Transverse colon (tissue), 4 donors: ENCODE results near the gene SCARF1. TPM values are rescaled to one million over a fixed set of nuclear protein-coding genes. Genes with fewer than 3 reads are reported as not detected.

Experiments
- DNase-seq: peaks from one replicate; pipeline ENCODE4 v3.0.0-alpha.2; 2019
- H3K27ac ChIP-seq, 4 donors: fragments of 200-600 bp; sonication (generic); 2 replicates each; pipeline ENCODE4 v1.5.1; 2016 to 2018; ENCODE audit warnings: inconsistent platforms in 4 of 4
- H3K27me3 ChIP-seq: fragments of 200-600 bp; sonication (generic); 2 replicates; pipeline ENCODE4 v1.5.1; 2017; ENCODE audit warnings: inconsistent platforms
- H3K36me3 ChIP-seq, 4 donors: fragments of 200-600 bp; sonication (generic); 2 replicates each; pipeline ENCODE4 v1.5.1; 2017 to 2019; ENCODE audit warnings: inconsistent platforms in 4 of 4
- H3K4me1 ChIP-seq, 4 donors: fragments of 200-600 bp; sonication (generic); 2 replicates each; pipeline ENCODE4 v1.5.1; 2017 to 2020; ENCODE audit warnings: inconsistent platforms in 4 of 4
- H3K4me3 ChIP-seq, 4 donors: fragments of 200-600 bp; sonication (generic); 1 replicate in 1 of 4; 2 replicates in 3 of 4; pipeline versions ENCODE4 v1.5.1 to v1.6.1; 2017 to 2019; ENCODE audit warnings: inconsistent platforms in 4 of 4
- H3K9me3 ChIP-seq, 2 donors: fragments of 200-600 bp; sonication (generic); 2 replicates each; pipeline ENCODE4 v1.5.1; 2017 to 2019; ENCODE audit warnings: inconsistent platforms in 2 of 2
- CTCF ChIP-seq, 5 experiments: fragments of 200-600 bp in 3 of 5; fragments of 450-650 bp in 2 of 5; sonication (generic) in 3 of 5; IDR thresholded peaks; 1 replicate in 2 of 5; 2 replicates in 3 of 5; pipeline ENCODE4 v1.5.1; 2016 to 2017; ENCODE audit warnings: antibody characterized with exemption in 5 of 5, inconsistent platforms in 3 of 5, mild to moderate bottlenecking in 2 of 5, moderate library complexity in 1 of 5
- EP300 ChIP-seq: sonication (generic); formaldehyde crosslinking; IDR thresholded peaks from one replicate; pipeline ENCODE4 v1.6.1; 2017; ENCODE audit warnings: antibody characterized with exemption, low read depth
- POLR2A ChIP-seq: fragments of 450-650 bp; IDR thresholded peaks from one replicate; pipeline ENCODE4 v1.6.1; 2016; ENCODE audit warnings: antibody characterized with exemption, mild to moderate bottlenecking, moderate library complexity
- POLR2AphosphoS5 ChIP-seq, 3 donors: sonication (generic); formaldehyde crosslinking; IDR thresholded peaks; one replicate each; pipeline ENCODE4 v1.6.1; 2016; ENCODE audit warnings: antibody characterized with exemption in 3 of 3
- WGBS, 2 donors: methylation state at CpG; one replicate each; pipeline ENCODE4 v1.1.5; 2018; ENCODE audit warnings: low coverage in 1 of 2; 5-methylcytosine and 5-hydroxymethylcytosine counted together
- in situ Hi-C, 4 donors: fragments of 200-750 bp; cut with MboI; loops; one replicate each; pipeline versions ENCODE4 v1.15.0 to v1.15.1; 2017; ENCODE audit warnings: low sequenced_read_pairs in 3 of 4, low pct_ligation_motif_present in 1 of 4, low pct_unique_long_range_greater_than_20kb in 1 of 4
- intact Hi-C: fragments of 100-400 bp; cut with DNase I; formaldehyde crosslinking; loops from one replicate; pipeline ENCODE4 v1.15.1; 2023; ENCODE audit warnings: low total_unique reads
- total RNA-seq, 4 donors: library from RNA; depleted of rRNA; stranded (reverse); fragments of >200 nt; gene quantifications; one replicate each; pipeline ENCODE4 v1.1.0, GENCODE V29; 2016

SCARF1 gene
- total RNA-seq, 4 donors from 2014 or later: 11.2 to 63.2 (median 16.3) TPM

GRCh38 chr17:1617620-1618174, 27.8 kb downstream of the SCARF1 start:
- no peaks in the 10 kb centered on the region for H3K36me3 ChIP-seq
- DNase-seq: peak; percentile 82

GRCh38 chr17:1616101-1616500, 29.4 kb downstream of the SCARF1 start:
- Histone ChIP-seq H3K27ac (no peak overlapping the region), H3K9me3 (no peaks in the 10 kb centered on the region), H3K4me1 (peaks cover 0 to 14% (median 9%) of the 10 kb centered on the region in 4 donors), H3K36me3 (no peaks in the 10 kb centered on the region), H3K4me3 (no peak overlapping the region), H3K27me3 (no peaks in the 10 kb centered on the region)
- intact Hi-C loops (no loop called here), in situ Hi-C loops (no loop called here)
- no peak for TF ChIP-seq CTCF (IDR thresholded peaks at IDR 0.05)
- no peak for TF ChIP-seq EP300
- no peak for TF ChIP-seq POLR2A
- no peak for TF ChIP-seq POLR2AphosphoS5 (IDR thresholded peaks at IDR 0.05)
- 85 to 93% methylated on average over 4 to 13 of the region's 13 CpGs for WGBS, 2 donors
- DNase-seq: no peak

More at GRCh38 chr17:1617620-1618174, 27.8 kb downstream of the SCARF1 start:
- peak overlapping the region; percentile 64 to 80 (median 76) for H3K27ac ChIP-seq
- in situ Hi-C loops: no loop called here
- peaks cover 0 to 18% (median 11%) of the 10 kb centered on the region in 4 donors for H3K4me1 ChIP-seq
- intact Hi-C loops: no loop called here
- TF ChIP-seq POLR2A: peak; percentile 22
- TF ChIP-seq EP300: no peak
- peak in 2 of 3 donors; percentile 35 to 38 for TF ChIP-seq POLR2AphosphoS5 (IDR thresholded peaks at IDR 0.05)
- TF ChIP-seq CTCF (IDR thresholded peaks at IDR 0.05): peak in 4 of 5 experiments; percentile 12 to 41 (median 17)
- H3K4me3 ChIP-seq: no peak overlapping the region
- 22 to 42% methylated on average over 5 to 20 of the region's 20 CpGs for WGBS, 2 donors
- H3K9me3 ChIP-seq: no peaks in the 10 kb centered on the region
- H3K27me3 ChIP-seq: no peaks in the 10 kb centered on the region

GRCh38 chr17:1612400-1612799, 33.1 kb downstream of the SCARF1 start:
- Histone ChIP-seq H3K27ac (no peak overlapping the region), H3K4me3 (no peak overlapping the region), H3K4me1 (peaks cover 0 to 11% (median 4%) of the 10 kb centered on the region in 4 donors), H3K27me3 (no peaks in the 10 kb centered on the region), H3K9me3 (no peaks in the 10 kb centered on the region), H3K36me3 (no peaks in the 10 kb centered on the region)
- in situ Hi-C loops: no loop called here
- intact Hi-C loops: no loop called here
- TF ChIP-seq CTCF (IDR thresholded peaks at IDR 0.05) (no peak), EP300 (no peak), POLR2A (no peak)
- no peak for DNase-seq
- WGBS, 2 donors: 79 to 80% methylated on average over 2 to 16 of the region's 16 CpGs

- Histone ChIP-seq H3K9me3 (no peaks in the 10 kb centered on the region), H3K27me3 (no peaks in the 10 kb centered on the region), H3K27ac (peak overlapping the region in 2 of 4 donors; percentile 19 to 20), H3K4me1 (peaks cover 0 to 10% (median 3%) of the 10 kb centered on the region in 4 donors), H3K36me3 (no peaks in the 10 kb centered on the region), H3K4me3 (no peak overlapping the region)
- in situ Hi-C loops (no loop called here), intact Hi-C loops (no loop called here)
- DNase-seq: no peak
- WGBS, 2 donors: 86% methylated on average over 10 of the region's 10 CpGs
- TF ChIP-seq CTCF (IDR thresholded peaks at IDR 0.05) (no peak), EP300 (no peak), POLR2AphosphoS5 (IDR thresholded peaks at IDR 0.05) (no peak), POLR2A (no peak)
Observed at GRCh38 chr17:1611715-1612114, 33.8 kb downstream of the SCARF1 start.
